Measurements from ENCODE around the gene ENPP7.

DNA sequence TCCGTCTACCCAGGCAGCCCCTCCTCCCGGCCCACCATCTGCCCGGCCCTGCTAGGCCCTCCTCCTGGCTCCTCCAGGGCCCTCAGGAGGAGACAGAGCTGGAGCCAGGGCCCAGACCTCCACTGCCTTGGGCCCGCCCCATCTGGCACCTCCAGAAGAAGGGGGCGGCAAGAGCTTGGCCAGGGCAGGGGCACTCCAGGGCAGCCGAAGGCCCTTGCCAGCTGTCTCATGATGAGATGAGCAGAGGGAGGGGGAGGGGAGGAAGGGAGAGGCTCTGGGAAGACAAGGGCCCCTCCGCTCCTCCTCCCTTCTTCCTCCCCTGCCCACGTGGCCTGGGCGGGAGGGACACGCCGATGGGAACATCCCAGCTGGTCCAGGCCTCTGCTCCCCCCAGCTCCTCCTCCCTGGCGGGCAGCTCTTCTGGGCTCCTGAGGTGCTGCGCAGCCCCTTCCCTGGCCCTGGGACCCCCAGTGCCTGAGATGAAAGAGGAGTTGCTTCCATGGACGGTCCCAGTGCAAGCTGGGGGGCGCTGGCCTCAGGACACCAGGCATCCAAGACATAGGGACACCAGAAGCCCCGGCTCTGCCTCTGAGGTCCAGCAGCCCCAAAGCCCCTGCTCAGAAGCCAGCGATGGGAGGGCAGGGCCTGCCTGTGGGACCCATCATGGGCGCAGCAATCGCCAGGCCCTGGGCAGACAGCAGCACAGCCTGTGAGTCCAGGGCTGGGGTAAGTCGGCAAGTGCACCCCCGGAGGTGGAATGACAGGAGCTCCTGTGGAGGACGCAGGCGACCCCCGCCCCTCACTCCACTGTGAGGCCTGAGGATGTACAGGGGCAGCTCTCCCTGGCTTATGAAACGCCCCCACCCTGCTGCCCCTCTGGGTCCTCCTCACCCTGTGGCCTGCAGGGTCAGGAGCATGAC, 23.6 kb upstream of the ENPP7 start:
- TF ChIP-seq, protein P1, sequence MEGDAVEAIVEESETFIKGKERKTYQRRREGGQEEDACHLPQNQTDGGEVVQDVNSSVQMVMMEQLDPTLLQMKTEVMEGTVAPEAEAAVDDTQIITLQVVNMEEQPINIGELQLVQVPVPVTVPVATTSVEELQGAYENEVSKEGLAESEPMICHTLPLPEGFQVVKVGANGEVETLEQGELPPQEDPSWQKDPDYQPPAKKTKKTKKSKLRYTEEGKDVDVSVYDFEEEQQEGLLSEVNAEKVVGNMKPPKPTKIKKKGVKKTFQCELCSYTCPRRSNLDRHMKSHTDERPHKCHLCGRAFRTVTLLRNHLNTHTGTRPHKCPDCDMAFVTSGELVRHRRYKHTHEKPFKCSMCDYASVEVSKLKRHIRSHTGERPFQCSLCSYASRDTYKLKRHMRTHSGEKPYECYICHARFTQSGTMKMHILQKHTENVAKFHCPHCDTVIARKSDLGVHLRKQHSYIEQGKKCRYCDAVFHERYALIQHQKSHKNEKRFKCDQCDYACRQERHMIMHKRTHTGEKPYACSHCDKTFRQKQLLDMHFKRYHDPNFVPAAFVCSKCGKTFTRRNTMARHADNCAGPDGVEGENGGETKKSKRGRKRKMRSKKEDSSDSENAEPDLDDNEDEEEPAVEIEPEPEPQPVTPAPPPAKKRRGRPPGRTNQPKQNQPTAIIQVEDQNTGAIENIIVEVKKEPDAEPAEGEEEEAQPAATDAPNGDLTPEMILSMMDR (IDR thresholded peaks at IDR 0.05 in 4 of 5, conservative IDR thresholded peaks at IDR 0.05 in 1 of 5), result no peak
- TF ChIP-seq POLR2A (IDR thresholded peaks at IDR 0.05), result no peak
